ENCODE measurements around the gene ACVR1C. TPM values are rescaled to one million over a fixed set of nuclear protein-coding genes. Genes with fewer than 3 reads are reported as not detected.

The ACVR1C gene
- total RNA-seq, 3 donors from 2014 or later, result 5.9 to 41.4 (median 8.0) TPM

GRCh38 chr2:157603198-157603597 lies 25.5 kb downstream of the ACVR1C start:
- Histone ChIP-seq H3K4me3 (no peak overlapping the region), H3K36me3 (no peaks in the 10 kb centered on the region), H3K9me3 (no peaks in the 10 kb centered on the region), H3K27ac (no peak overlapping the region), H3K4me1 (no peaks in the 10 kb centered on the region), H3K27me3 (no peaks in the 10 kb centered on the region)
- no peak for DNase-seq (ENCODE audit: low spot score in 2 of 2)
- no peak for TF ChIP-seq POLR2AphosphoS5 (IDR thresholded peaks at IDR 0.05)
- TF ChIP-seq POLR2A (IDR thresholded peaks at IDR 0.05), result no peak
- no peak for TF ChIP-seq CTCF (IDR thresholded peaks at IDR 0.05)
- intact Hi-C loops (cut with DNase I; ENCODE audit: low total_unique reads), result no loop called here

GRCh38 chr2:157601807-157602206 lies 26.9 kb downstream of the ACVR1C start:
- no peak for DNase-seq (ENCODE audit: low spot score in 2 of 2)
- intact Hi-C loops (cut with DNase I; ENCODE audit: low total_unique reads), result no loop called here
- no peaks in the 10 kb centered on the region for H3K27me3 ChIP-seq
- H3K4me3 ChIP-seq, result no peak overlapping the region
- H3K4me1 ChIP-seq, result no peaks in the 10 kb centered on the region
- no peaks in the 10 kb centered on the region for H3K9me3 ChIP-seq
- TF ChIP-seq POLR2AphosphoS5 (IDR thresholded peaks at IDR 0.05), result no peak
- TF ChIP-seq POLR2A (IDR thresholded peaks at IDR 0.05), result no peak
- no peak for TF ChIP-seq CTCF (IDR thresholded peaks at IDR 0.05)
- H3K27ac ChIP-seq, result no peak overlapping the region
- H3K36me3 ChIP-seq, result no peaks in the 10 kb centered on the region

GRCh38 chr2:157596992-157597681 lies 31.5 kb downstream of the ACVR1C start:
- TF ChIP-seq POLR2AphosphoS5 (IDR thresholded peaks at IDR 0.05) (no peak), POLR2A (IDR thresholded peaks at IDR 0.05) (no peak), CTCF (IDR thresholded peaks at IDR 0.05) (peak in 2 of 3 donors; percentile 26 to 41)
- no peak for DNase-seq (ENCODE audit: low spot score in 2 of 2)
- Histone ChIP-seq H3K27me3 (no peaks in the 10 kb centered on the region), H3K4me3 (peak overlapping the region in 2 of 3 donors; percentile 38 to 60), H3K9me3 (no peaks in the 10 kb centered on the region), H3K36me3 (no peaks in the 10 kb centered on the region), H3K27ac (no peak overlapping the region), H3K4me1 (no peaks in the 10 kb centered on the region)
- intact Hi-C loops (cut with DNase I; ENCODE audit: low total_unique reads), result no loop called here

GRCh38 chr2:157593411-157593810 lies 35.3 kb downstream of the ACVR1C start:
- no peaks in the 10 kb centered on the region for H3K9me3 ChIP-seq
- no peaks in the 10 kb centered on the region for H3K4me1 ChIP-seq
- intact Hi-C loops (cut with DNase I; ENCODE audit: low total_unique reads), result no loop called here
- H3K27ac ChIP-seq, result no peak overlapping the region
- H3K4me3 ChIP-seq, result no peak overlapping the region
- TF ChIP-seq CTCF (IDR thresholded peaks at IDR 0.05) (no peak), POLR2A (IDR thresholded peaks at IDR 0.05) (no peak), POLR2AphosphoS5 (IDR thresholded peaks at IDR 0.05) (no peak)
- no peak for DNase-seq (ENCODE audit: low spot score in 2 of 2)
- H3K36me3 ChIP-seq, result no peaks in the 10 kb centered on the region
- no peaks in the 10 kb centered on the region for H3K27me3 ChIP-seq

GRCh38 chr2:157592948-157593347 lies 35.7 kb downstream of the ACVR1C start:
- no peak overlapping the region for H3K4me3 ChIP-seq
- no peak for DNase-seq (ENCODE audit: low spot score in 2 of 2)
- H3K27me3 ChIP-seq, result no peaks in the 10 kb centered on the region
- intact Hi-C loops (cut with DNase I; ENCODE audit: low total_unique reads), result no loop called here
- H3K36me3 ChIP-seq, result no peaks in the 10 kb centered on the region
- no peak overlapping the region for H3K27ac ChIP-seq
- no peaks in the 10 kb centered on the region for H3K9me3 ChIP-seq
- TF ChIP-seq POLR2AphosphoS5 (IDR thresholded peaks at IDR 0.05), result no peak
- peak in 1 of 3 donors; percentile 17 for TF ChIP-seq CTCF (IDR thresholded peaks at IDR 0.05)
- no peak for TF ChIP-seq POLR2A (IDR thresholded peaks at IDR 0.05)
- no peaks in the 10 kb centered on the region for H3K4me1 ChIP-seq
